ENCODE measurements around the gene CAV1.
"Not testable (repeated sequence)": the region's sequence is repeated elsewhere in the genome, so short reads cannot be mapped to it uniquely, and the experiment has no call there.

Gene CAV1, protein sequence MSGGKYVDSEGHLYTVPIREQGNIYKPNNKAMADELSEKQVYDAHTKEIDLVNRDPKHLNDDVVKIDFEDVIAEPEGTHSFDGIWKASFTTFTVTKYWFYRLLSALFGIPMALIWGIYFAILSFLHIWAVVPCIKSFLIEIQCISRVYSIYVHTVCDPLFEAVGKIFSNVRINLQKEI

DNA sequence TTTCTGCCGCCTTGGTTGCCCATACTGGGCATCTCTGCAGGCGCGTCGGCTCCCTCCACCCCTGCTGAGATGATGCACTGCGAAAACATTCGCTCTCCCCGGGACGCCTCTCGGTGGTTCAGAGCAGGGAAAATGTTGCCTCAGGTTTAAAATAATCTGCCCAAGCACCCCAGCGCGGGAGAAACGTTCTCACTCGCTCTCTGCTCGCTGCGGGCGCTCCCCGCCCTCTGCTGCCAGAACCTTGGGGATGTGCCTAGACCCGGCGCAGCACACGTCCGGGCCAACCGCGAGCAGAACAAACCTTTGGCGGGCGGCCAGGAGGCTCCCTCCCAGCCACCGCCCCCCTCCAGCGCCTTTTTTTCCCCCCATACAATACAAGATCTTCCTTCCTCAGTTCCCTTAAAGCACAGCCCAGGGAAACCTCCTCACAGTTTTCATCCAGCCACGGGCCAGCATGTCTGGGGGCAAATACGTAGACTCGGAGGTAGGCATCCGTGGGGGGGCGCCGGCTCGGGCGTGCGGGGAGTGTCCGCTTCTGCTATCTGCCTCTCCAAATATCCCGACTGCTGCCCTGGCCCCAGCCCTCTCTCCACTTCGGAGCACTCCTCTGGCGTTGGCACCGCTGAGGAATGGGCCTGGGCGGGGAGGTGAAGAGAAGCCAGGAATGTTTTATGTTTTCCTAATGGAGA lies at the start of gene CAV1:
CAV1 (plus strand) TSS at position 428 of the 689 bp plus-strand sequence; CDS start at position 455, 27 bp downstream.
- DNase-seq (ENCODE audit: low read depth in 1 of 2, low spot score in 1 of 2) = peak in 1 of 2 donors; percentile 9

DNA sequence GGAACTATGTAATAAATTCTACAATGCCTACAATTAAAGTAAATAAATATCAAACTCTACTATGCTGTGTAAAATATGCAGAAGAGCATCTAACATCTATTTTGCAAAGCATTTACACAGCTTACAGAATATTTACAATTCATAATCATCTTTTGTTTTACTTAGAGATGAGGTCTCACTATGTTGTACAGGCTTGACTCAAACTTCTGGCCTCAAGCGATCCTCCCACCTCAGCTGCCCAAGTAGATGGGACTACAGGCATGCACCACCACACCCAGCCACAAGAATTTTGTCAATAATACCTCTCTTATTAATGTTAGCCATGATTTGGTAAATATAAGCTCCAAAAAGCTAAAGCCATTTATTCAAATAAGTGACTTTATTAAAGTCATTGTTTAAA lies 47.2 kb upstream of the CAV1 start:
- DNase-seq (ENCODE audit: low read depth in 1 of 2, low spot score in 1 of 2) = no peak

DNA sequence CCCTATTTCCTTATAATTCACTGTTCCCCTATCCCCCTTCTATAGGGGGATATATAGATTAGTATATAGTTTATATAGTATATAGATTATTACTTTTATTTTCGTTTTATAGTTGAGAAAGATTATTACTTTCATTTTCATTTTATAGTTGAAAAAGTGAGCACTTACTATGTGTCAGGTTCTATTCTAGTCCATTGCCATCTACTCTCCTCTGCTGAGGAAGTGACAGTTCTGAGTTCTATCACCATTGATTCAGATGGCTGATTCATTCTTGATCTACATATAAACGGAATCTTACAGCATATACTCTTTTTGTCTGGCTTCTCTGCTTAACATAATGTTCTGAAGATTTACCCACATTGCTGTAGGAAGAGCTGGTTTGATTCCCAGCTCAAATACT lies 46.0 kb upstream of the CAV1 start:
- DNase-seq (ENCODE audit: low read depth in 1 of 2, low spot score in 1 of 2) = no peak

DNA sequence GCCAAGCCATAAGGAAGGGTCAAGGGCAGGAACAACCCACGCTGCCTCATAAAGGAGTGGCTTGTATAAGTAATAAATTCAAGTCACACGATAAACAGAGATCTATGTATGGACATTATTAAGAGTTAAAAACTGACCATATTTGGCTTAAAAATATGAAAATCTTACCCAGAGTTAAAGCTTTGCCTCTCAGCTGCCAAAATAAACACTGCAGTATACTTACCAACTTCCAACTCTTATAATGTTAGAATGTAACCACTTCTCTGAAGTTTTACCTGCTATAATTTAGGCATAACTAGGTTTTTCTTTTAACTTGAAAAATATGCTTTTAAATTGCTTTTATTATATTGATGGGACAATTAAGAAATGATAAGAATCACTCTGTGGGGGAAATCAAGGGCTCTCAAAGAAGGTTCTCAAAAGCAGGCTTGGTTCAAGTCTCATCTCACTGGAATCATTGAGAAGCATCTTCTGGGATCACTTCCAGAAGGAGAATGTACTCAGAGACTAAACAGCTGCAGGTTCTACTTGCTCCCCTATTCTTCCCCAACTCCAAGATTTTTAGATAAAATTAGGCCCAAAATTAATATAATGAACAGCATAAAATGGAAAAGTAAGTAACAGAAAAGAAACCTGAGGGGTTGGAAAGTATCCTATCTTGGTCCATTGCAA lies 41.4 kb upstream of the CAV1 start:
- DNase-seq (ENCODE audit: low read depth in 1 of 2, low spot score in 1 of 2) = no peak

DNA sequence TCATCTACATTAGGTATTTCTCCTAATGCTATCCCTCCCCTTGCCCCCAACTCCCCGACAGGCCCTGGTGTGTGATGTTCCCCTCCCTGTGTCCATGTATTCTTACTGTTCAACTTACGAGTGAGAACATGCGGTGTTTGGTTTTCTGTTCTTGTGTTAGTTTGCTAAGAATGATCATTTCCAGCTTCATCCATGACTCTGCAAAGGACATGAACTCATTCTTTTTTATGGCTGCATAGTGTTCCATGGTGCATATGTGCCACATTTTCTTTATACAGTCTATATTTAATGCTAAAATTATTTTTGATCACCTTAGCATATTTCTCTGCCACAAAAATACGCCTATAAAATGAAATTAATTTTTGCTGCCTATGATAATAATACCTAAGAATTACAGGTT lies 40.4 kb upstream of the CAV1 start:
- DNase-seq (ENCODE audit: low read depth in 1 of 2, low spot score in 1 of 2) = not testable (repeated sequence)

DNA sequence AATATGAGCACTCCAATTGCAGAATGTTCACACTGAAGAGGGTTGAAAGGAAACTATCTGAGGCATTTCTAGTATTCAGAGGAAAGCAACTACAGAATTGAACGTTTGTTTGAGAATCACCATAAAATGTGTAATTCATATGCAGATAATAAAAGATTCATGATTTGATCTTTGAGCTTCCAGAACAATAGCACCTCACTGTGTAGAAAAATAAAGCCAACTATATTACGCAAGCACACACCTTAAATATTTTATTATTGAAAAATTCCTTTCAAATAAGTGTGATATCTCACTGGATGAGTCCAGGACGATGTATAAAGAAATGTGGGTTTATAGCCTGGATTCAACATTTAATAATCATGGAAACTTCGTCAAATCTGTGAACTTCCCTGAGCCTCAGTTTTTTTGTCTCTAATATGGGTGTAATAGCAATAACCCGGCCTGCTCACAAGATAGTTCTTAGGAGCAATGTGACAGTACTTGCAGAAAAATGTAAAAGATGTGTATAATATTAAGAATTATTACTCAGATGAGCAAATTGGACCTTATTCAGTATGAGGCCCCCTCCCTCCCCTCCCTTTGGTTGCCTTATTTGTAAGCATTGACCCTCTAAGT lies 36.8 kb upstream of the CAV1 start:
- no peak for DNase-seq (ENCODE audit: low read depth in 1 of 2, low spot score in 1 of 2)

DNA sequence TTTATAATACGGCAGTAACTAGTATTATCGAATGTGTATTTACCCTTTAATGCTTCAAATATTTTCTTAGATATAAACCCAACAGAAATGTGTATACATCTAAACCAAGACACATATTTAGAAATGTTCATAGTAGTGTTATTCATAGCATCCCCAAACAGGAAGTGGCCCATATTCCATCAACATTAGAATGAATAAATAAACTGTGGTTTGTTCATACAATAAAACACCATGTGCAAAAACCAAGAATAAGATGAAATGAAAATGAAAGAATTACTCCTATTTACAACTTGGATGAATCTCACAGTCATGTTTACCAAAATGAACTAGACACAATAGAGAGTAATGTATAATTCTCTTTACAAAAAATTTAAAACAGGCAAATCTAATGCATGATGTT lies 34.5 kb upstream of the CAV1 start:
- DNase-seq (ENCODE audit: low read depth in 1 of 2, low spot score in 1 of 2) = no peak

DNA sequence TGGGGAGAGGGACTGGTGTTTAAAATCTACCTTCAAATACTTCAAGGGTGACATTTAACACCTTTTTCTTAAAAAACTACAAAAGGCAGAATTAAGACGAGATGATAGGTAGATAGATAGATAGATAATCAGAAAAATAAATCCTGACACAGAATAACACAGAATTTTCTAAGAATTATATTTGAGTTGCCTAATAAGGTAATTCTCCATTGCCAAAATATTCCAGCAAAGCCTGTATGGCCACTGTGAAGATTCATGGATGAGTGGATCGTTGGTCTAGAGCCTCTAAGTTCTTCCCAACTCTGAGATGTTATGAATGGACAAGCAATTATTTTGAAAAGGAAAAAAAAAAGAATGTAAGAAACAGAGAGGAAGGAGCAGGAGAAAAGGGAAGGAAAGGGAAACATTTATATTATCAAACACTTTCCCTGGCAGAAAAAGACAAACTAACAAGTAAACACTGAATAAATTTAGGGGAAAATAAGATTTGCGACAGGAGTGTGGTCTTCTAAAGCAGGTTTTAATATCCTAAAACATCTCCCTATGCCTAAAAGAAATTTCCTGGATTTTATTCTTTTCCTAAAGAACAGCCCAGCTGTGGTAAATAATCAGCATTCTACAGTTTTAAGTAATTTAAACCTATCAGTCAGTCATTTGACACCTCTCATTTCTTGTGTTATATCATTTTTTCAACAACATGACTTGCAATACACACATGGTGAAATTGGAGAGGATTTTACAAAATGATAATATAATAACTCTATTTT lies 32.8 kb upstream of the CAV1 start:
- DNase-seq (ENCODE audit: low read depth in 1 of 2, low spot score in 1 of 2) = no peak

DNA sequence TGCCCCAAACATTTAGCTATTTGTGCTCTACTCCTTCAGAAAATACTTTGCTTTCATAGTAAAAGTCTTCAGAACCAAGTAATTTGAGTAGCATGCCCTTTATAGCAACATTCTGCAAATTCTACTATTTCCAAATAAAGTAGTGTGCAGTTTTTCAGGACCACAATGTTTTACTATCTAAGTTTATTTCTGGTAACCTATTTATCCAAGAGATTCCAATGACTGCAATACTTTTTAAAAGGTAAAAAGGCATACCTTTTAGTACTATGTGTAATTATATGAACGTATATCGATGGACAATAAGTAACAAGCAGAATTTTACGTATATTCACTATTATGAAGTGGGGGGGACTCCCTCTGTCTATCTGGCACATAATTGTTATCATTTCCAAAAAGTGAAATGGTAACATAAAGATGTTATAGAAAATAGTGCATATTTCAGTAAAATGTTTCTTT lies 32.2 kb upstream of the CAV1 start:
- no peak for DNase-seq (ENCODE audit: low read depth in 1 of 2, low spot score in 1 of 2)

DNA sequence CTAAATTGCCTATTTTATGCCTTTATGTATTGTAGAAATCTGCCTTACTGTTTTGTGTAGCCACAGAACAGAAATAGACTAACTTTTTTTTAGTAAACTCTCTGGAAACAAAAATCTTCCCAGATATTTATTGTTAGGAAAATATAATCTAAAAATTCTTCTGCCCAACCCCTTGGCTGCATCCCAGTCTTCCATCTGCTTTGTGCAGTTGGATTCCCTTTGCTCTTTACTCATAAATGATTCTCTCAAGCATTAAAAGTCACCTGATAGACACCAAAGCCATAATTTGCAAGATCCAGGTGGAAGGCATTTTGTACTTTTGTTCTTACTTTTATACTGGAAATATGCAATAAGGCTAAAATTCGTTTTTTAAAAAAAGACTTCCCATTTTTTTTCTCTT lies 31.4 kb upstream of the CAV1 start:
- no peak for DNase-seq (ENCODE audit: low read depth in 1 of 2, low spot score in 1 of 2)

DNA sequence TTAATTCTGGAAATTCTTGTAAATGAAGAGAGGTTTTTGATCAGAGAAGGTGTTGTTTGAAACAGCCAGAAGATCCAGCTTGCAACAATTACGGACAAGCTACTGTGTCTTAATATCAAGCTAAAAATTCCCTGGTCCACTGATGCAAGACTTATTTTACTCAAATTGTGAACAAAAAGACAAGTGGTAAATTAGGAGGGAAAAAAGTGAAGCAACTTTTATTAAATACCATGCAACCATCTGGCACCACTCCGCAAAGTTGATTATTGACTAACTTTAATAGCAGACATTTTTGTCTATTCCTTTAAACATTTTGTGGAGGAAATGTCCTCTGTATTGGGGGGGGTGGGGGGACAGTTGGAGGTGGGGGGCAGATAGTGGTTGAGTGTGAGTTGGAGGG lies 30.4 kb upstream of the CAV1 start:
- DNase-seq (ENCODE audit: low read depth in 1 of 2, low spot score in 1 of 2) = no peak

DNA sequence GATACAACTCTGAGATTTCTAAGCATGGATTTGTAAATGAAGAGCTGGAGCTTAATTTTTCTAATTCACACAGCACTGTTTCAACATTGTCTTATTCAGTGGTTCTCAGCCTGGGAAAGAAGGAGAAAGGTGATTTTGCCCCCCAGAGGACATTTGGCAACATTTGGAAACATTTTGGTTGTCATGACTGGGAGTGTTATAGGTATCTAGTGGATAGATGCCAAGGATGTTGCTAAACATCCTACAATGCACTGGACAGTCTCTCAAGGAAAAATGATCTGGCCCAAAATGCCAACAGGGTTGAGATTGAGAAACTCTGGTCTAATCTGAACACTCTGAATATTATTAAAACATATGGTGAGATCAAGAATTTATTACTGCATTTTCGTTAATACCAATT lies 29.1 kb upstream of the CAV1 start:
- no peak for DNase-seq (ENCODE audit: low read depth in 1 of 2, low spot score in 1 of 2)

DNA sequence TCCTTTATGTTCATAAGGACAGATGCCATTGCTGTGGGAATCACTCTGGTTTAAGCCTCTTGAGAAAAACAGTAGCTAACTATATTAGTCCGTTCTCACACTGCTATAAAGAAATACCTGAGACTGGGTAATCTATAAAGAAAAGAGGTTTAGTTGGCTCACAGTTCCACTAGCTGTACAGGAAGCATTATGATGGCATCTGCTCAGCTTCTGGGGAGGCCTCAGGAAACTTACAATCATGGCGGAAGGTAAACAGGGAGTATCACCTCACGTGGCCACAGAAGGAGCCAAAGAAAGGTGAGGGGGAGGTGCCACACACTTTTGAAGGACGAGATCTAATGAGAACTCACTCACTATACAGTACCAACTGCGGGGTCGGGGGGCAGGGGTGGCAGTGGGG lies 28.2 kb upstream of the CAV1 start:
- DNase-seq (ENCODE audit: low read depth in 1 of 2, low spot score in 1 of 2) = no peak

DNA sequence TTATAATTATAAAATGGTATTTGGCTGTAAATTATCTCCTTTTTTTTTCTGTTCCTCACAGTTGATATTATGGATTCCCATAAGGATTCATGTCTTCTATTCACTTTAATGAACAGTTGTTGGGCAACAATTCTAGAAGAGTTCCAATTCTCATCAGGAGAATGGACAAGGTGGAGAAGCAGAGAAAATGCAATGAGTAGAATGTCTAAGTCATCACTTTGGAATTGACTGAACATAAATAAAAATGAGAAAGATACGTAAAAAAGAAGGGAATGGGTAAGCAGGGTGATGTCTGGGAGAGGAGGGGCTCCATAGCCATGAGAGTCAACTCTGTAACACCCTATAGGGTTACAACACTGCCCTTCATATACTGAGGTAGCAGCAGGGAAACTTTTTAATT lies 27.1 kb upstream of the CAV1 start:
- DNase-seq (ENCODE audit: low read depth in 1 of 2, low spot score in 1 of 2) = no peak

DNA sequence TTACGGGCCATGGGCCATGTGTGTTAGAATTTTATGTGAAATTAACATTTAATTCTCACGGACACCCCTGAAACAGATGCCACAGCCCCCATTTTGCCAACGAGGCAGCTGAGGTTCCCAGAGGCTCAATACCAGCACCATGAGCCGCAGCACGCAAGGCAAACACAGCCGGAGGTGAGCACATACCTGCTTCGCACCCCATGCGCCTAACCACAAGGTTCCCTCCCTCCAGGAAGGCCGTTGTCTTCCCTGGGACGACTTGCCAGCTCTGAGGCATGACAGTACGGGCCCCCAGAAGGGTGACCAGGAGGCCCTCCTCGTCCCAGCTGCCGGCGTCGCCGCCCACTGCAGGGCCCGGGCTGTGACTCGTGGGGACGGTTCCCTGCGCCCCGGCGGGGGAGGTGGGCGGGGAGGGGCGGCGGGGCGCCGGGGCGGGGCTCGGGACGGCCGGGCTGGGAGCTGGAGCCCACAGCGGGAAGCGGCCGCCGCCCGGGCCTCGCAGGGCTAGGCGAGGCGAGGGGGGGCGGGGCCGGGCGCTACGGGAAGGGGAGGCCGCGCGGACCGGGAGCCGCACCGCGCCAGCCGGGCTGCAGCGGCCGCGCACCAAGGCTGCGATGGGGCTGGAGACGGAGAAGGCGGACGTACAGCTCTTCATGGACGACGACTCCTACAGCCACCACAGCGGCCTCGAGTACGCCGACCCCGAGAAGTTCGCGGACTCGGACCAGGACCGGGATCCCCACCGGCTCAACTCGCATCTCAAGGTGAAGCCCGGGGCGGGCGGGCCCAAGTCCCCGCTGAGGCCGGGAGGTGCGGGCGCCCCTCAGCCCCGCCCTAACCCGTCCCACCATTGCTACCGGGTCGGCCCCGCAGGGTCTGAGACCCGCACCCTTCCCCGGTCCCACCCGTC lies 25.4 kb upstream of the CAV1 start, which contains the start of gene CAV2:
CAV2 (plus strand) TSS at position 571 of the 910 bp plus-strand sequence; CDS start at position 615, 44 bp downstream.
- no peak for DNase-seq (ENCODE audit: low read depth in 1 of 2, low spot score in 1 of 2)

DNA sequence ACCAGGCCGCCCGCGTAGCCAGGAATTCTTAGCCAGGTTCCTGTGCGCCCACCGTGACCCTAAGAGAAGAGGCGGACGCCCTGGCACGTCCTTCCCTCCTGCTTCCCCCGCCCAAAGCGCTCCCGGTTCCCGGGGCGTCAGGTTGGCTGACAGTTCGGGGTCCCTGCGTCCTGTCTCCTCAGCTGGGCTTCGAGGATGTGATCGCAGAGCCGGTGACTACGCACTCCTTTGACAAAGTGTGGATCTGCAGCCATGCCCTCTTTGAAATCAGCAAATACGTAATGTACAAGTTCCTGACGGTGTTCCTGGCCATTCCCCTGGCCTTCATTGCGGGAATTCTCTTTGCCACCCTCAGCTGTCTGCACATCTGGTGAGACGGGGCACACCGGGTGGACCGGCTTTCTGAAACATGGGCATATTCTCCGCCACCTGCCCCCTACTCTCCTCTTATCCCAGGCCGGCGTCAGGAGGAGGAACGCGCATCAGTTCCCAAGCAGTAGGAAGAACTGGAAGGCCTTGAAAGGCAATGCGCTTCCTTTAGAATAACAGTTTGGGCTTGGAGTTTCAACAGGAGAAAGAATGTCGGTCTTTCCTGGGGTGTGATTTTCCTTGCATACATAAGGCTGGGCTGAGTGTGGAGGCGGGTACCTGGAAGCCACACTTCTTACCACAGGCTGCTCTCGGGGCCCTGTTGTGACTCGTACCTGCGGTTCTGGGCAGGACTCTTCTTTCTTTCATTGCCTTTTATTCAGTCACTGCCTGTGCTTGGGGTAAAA lies 24.6 kb upstream of the CAV1 start:
- DNase-seq (ENCODE audit: low read depth in 1 of 2, low spot score in 1 of 2) = peak in 1 of 2 donors; percentile 20

DNA sequence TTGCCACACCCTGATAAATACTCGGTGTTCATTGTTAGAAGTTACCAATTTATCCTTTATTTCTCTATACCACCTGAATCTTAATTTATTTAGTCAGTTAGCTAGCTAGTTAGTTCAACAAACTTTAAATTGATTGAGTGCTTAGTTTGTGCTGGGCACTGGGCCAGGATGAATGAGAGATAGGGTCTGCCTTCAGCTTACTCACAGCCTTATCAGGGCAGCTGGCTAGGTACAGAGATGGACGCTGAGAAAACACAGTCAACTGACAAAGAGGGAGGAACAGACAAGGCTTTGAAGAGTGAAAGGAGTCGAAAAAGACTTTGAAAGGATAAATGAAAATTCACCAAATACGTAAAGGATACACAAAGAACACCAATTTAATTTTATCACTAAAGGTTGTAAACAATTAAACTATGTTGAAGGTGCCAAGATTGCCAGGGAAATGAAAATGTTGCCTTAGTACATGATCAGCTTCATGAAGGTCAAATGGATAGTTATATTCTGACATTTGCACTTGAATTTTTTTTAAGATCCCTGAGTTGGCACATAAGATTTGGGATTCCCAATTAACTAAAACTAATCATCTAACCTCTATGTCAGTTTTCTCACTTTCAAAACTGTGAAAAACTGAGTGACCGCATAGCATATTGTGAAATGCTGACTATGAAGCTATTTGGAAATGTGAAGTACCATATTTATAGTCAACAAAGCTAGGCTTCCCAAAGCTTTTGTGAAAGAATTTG lies 23.2 kb upstream of the CAV1 start:
- no peak for DNase-seq (ENCODE audit: low read depth in 1 of 2, low spot score in 1 of 2)

DNA sequence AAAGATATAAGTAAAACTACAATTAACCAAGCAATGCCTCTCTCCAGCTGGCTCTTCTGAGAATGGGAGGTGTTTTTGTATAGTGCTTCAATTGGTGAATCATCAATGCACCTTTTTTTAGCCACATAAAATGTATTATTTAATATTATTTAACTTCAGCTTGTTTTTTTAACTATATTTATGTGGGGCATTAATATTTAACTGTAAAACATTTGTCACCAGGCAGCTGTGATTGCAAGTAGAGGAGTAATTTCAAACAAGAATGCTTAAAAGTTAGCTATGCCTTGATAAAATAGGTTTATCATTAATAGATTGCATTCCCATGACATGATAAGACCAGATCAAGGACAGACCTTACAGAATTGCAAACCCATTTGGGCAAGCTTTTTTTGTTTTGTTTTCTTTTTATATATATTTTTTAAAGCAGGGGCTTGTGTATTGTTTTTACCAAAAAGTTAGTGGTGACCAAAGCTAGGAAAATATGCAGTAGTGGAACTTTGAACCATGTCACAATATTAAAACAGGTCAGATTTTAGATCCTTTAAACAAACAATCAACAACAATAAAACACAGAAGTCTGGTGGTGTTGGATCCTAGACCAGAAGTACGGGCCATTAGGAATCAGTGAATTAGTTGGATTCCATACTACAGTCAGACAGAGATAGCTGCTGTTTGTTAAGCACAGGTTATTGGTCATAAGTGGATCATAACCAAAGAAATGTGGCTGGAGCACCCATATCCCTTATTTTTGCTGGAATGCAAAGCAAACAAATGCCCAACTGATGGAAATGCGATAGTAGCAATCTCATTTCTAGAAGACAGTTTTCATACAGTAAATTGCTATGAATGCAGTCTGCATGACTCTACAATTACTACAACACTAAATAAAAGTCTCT lies 22.4 kb upstream of the CAV1 start:
- DNase-seq (ENCODE audit: low read depth in 1 of 2, low spot score in 1 of 2) = no peak

All from activated T-helper 1 cell treated with anti-CD3 and anti-CD28 coated beads, Interleukin-2, amount 50 U/mL, for 16 hours (primary cell).